HG02938 (cell line): ENCODE data around the gene PSIP1.
"Not testable (repeated sequence)": the region's sequence is repeated elsewhere in the genome, so short reads cannot be mapped to it uniquely, and the experiment has no call there.

ENCODE experiments used
- ATAC-seq: cut with Tn5 transposase; IDR thresholded peaks from one replicate; pipeline ENCODE4 v1.9.1; 2021; ENCODE audit warnings: mild to moderate bottlenecking, moderate library complexity; ENCODE audit not compliant: unreplicated experiment

PSIP1 gene

GRCh38 chr9:15442264-15442663 lies 68.5 kb downstream of the PSIP1 start:
- not testable (repeated sequence) for ATAC-seq

- not testable (repeated sequence) for ATAC-seq
Observed at GRCh38 chr9:15441841-15442240, 68.9 kb downstream of the PSIP1 start.

DNA sequence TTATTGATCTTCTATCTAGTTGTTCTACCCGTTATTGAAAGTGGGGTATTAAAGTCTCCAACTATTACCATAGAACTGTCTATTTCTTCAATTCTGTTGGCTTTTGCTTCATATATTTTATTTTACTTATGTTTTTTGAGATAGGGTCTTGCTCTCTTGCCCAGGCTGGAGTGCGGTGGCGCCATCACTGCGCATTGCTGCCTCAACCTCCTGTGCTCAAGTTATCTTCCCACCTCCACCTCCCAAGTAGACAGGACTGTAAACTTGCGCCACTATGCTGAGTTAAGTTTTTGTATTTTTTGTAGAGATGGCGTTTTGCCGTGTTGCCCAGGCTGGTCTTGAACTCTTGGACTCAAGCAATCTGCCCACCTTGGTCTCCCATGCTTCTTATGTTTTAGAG lies 71.9 kb downstream of the PSIP1 start:
- no peak for ATAC-seq

GRCh38 chr9:15433661-15434060 lies 77.1 kb downstream of the PSIP1 start:
- peak; percentile 71 for ATAC-seq

GRCh38 chr9:15433191-15433590 lies 77.6 kb downstream of the PSIP1 start:
- no peak for ATAC-seq

- ATAC-seq, result no peak
Observed at GRCh38 chr9:15430920-15431844, 79.6 kb downstream of the PSIP1 start.

GRCh38 chr9:15427702-15428101 lies 83.1 kb downstream of the PSIP1 start:
- not testable (repeated sequence) for ATAC-seq

- peak; percentile 38 for ATAC-seq
Observed at GRCh38 chr9:15426019-15426418, 84.8 kb downstream of the PSIP1 start.

DNA sequence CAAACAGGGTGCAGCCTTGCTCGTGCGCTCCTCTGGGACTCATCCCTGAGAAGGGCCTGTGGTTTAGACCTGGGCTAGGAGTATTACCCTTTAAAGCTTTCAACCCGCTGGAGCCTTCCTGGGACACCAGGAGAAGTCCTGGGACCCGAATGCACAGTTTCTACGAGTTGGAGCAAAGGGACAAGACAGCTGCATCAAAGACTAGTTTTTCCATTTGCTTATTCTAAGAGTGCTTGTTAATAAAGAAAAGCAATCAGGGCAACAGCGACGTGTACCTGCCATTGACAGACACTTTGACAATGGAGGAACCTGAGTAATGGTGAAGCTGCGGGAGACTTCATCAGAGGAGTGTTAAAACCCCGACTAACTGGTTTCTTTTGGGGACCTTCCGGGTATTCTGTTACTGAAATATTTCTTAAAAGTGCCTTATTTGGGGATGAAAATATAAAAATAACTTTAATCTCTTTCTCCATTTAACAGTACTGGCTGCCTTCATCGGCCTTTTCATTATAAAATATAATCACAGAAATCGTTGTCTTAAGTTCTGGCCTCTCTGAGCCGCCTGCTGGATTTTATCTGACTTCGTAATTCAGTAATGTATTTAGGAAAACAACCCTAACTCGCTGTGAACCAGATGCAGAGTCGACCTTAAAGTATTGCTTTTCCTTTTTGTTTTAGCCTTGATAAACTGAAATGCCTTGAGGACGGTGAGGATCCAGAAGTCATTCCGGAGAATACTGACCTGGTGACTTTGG lies 87.4 kb downstream of the PSIP1 start:
- ATAC-seq, result no peak

DNA sequence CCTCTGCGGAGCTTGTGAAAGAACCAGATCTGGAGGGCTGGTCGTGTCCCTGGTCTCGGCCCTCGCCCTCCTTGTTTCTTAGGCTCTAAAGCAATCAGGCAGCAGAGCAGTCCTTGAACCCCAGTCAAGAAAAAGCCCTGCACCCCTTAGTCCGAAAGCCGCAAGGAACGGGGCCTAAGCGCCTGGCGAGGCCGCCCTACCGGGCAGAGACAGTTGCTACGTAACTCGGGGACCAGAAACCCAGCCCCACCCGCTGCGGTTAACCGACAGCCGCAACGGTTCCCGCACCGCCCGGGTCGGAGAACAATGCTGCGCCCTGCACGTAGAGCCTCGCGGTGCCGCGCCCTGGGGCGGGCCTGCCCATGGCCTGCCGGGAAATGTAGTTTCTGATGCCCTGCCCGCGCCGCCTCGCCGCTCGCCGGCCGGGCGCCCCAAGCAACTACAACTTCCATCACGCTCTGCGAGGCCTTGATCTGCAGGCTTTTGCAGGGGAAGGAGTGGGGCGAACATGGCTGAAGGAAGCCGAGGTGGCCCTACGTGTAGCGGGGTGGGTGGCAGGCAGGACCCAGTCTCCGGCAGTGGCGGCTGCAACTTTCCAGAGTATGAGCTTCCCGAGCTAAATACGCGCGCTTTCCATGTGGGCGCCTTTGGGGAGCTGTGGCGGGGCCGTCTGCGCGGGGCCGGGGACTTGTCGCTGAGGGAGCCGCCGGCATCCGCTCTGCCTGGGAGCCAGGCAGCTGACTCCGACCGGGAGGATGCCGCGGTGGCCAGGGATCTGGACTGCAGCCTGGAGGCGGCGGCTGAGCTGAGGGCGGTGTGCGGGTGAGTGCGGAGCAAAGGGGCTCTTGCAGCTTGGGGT lies 88.2 kb downstream of the PSIP1 start, which contains the start of gene SNAPC3:
SNAPC3 (plus strand) TSS at position 505 of the 859 bp plus-strand sequence; CDS start at position 509, 4 bp downstream.
- ATAC-seq, result peak; percentile 94

DNA sequence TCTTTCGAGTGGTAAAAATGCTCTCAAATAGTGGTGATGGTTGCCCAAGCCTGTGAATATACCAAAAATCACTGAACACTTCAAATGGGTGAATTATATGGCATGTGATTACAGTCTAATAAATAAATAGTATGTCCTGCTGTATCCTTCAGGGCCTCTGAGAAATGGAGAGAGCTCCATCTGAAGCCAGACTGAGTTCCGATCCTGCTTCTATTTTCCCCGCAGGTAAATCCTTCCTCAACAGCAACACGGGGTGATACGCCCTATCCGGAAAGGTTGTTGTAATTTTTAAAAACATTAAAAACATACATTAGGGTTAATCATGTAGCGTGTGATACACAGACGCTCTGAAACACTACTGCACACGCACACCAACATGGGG lies 88.8 kb downstream of the PSIP1 start:
- no peak for ATAC-seq

DNA sequence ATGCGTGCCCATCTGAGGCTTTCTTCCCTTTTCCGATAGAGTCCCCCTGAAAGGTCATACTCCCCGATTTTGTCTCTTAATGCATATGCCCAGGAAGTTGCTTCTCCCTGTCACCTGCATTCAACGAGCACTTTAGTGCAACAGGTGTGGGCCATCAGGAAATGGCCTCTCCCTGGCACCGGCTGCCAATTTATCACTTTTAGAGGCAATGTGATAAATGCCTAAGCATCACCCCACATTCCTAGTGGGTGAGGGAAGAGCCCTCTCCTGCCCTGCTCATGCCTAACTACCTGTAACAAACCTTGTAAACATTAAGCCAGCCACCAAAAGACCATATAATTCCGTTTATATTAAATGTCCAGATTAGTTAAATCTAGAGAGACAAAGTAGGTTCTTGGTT lies 89.2 kb downstream of the PSIP1 start:
- no peak for ATAC-seq

GRCh38 chr9:15420796-15421195 lies 90.0 kb downstream of the PSIP1 start:
- no peak for ATAC-seq

GRCh38 chr9:15417626-15418025 lies 93.1 kb downstream of the PSIP1 start:
- no peak for ATAC-seq

DNA sequence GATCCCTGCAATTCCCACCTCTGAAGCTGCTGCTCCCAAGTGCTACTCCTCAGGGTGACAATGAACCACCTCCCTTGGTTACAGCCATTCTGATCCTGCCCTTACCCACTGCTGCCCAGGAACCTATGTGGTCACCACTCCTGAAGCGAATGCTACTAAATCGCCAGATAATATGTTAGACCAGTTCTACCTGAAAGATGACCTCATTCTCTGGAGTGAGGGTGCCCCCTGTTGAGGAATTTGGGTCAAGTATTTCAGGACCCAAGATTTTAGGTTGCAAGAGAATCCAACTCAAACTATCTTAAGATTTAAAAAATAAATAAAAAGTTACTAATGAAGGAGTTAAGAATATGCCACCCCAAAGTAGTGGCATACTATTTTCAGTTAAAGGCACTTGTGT lies 93.9 kb downstream of the PSIP1 start:
- ATAC-seq, result no peak
